NB4 (cell line): Measurements from ENCODE around the gene CD300LF.

Source experiments
- CTCF ChIP-seq: IDR thresholded peaks from one replicate; pipeline ENCODE4 v1.5.1; 2012; ENCODE audit warnings: low read depth, low read length
- POLR2A ChIP-seq: IDR thresholded peaks from 2 replicates; pipeline ENCODE4 v1.6.1; 2011; ENCODE audit warnings: mild to moderate bottlenecking; ENCODE audit not compliant: insufficient read length; ENCODE audit errors: extremely low read depth
- TF ChIP-seq, protein P1 (sequence below): IDR thresholded peaks from 2 replicates; pipeline ENCODE4 v1.6.1; 2011; ENCODE audit warnings: low read depth, low read length

DNA sequence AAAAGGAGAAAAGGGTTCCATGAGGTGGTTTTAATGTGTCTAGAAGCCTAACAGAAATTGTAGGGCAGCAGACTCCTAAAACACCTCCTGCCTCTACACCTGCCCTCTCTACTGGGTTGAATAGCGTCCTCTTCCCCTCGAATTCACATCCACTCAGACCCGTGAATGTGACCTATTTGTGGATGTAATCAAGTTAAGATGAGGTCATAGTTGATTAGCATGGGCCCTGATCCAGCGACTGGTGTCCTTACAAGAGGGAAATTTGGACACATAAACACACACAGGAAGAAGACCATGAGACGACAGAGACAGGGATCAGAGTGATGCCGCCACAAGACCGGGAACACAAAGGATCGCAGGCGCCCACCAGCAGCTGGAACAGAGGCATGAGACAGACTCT, 13.5 kb downstream of the CD300LF start:
- no peak for TF ChIP-seq POLR2A
- TF ChIP-seq CTCF: no peak
- TF ChIP-seq, protein P1, sequence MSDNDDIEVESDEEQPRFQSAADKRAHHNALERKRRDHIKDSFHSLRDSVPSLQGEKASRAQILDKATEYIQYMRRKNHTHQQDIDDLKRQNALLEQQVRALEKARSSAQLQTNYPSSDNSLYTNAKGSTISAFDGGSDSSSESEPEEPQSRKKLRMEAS: no peak
